Tibial nerve (tissue), 4 donors: Measurements from ENCODE around the gene FERMT2.

Experiments used
- EP300 ChIP-seq, 2 donors: sonication (generic); formaldehyde crosslinking; IDR thresholded peaks; one replicate each; pipeline ENCODE4 v1.6.1; 2017; ENCODE audit warnings: antibody characterized with exemption in 2 of 2, mild to moderate bottlenecking in 1 of 2
- POLR2A ChIP-seq, 2 donors: fragments of 450-650 bp; IDR thresholded peaks; one replicate each; pipeline ENCODE4 v1.6.1; 2017; ENCODE audit warnings: antibody characterized with exemption in 2 of 2, mild to moderate bottlenecking in 2 of 2, moderate library complexity in 2 of 2
- TF ChIP-seq, protein P1 (sequence below), 5 experiments: fragments of 200-600 bp in 3 of 5; fragments of 450-650 bp in 2 of 5; sonication (generic) in 3 of 5; IDR thresholded peaks; one replicate each; pipeline ENCODE4 v1.5.1; 2016 to 2019; ENCODE audit warnings: antibody characterized with exemption in 5 of 5, mild to moderate bottlenecking in 3 of 5, moderate library complexity in 2 of 5

DNA sequence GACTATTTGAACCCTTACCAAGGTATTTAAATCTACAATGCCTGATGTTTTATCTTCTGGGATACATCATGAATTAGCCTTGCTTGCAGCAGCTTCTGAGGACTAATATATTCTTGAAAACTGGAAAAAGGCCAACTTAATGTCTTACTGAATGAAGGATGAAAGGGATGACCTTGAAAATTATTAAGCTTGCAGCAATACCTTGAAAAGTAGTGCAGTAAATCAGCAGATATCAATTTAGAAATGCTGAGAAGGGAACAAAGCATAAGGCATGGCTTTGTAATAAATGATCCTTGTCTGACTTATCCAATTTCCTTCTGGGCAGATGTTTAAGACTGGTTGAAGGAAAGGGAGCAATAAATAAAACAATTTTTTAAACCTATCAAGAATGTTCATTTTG lies 37.3 kb upstream of the FERMT2 start:
- TF ChIP-seq EP300 (IDR thresholded peaks at IDR 0.05) (no peak), POLR2A (IDR thresholded peaks at IDR 0.05) (no peak)
- TF ChIP-seq, protein P1, sequence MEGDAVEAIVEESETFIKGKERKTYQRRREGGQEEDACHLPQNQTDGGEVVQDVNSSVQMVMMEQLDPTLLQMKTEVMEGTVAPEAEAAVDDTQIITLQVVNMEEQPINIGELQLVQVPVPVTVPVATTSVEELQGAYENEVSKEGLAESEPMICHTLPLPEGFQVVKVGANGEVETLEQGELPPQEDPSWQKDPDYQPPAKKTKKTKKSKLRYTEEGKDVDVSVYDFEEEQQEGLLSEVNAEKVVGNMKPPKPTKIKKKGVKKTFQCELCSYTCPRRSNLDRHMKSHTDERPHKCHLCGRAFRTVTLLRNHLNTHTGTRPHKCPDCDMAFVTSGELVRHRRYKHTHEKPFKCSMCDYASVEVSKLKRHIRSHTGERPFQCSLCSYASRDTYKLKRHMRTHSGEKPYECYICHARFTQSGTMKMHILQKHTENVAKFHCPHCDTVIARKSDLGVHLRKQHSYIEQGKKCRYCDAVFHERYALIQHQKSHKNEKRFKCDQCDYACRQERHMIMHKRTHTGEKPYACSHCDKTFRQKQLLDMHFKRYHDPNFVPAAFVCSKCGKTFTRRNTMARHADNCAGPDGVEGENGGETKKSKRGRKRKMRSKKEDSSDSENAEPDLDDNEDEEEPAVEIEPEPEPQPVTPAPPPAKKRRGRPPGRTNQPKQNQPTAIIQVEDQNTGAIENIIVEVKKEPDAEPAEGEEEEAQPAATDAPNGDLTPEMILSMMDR (IDR thresholded peaks at IDR 0.05) = no peak
